ENCODE results near the gene BEAN1.
A peak's percentile ranks its signal among the peaks of the same experiment; 100 is the strongest.
"Not testable (repeated sequence)": the region's sequence is repeated elsewhere in the genome, so short reads cannot be mapped to it uniquely, and the experiment has no call there.

Gene BEAN1

DNA sequence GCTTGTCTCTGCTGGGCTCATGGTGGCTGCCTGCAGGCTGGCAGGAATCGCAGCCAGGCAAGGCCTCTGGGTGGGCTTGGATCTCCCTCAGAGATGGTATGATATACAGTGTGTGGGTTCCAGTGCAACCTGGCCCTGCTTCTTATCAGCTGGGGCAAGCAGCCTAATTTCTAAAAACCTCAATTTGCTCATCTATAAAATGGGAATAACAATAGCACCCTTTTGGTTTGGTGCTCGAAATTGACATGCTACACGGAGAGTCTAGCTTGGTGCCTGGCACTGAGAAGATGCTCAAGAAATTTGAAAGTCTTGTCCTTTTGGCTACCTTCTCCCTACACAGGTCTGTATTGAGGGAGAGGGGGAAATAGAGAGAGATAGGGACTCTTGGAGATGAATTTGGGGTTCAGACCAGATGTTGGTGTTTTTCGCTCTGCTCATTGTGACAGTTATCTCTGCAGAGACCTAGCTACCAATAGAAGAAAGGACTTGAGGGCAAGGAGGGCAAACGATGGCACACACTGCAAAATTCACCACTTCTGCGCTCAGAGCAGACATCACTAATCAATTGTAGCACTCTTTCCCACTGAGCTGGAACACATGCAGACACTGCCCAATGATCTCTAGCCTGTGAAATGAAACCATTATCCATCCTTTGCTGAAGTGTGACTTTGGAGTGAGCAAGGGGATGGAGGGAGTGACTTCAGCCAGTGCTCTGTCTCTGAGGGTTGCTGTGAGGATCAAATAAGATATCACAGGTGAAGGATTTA, 15.6 kb downstream of the BEAN1 start:
- DNase-seq, result no peak

DNA sequence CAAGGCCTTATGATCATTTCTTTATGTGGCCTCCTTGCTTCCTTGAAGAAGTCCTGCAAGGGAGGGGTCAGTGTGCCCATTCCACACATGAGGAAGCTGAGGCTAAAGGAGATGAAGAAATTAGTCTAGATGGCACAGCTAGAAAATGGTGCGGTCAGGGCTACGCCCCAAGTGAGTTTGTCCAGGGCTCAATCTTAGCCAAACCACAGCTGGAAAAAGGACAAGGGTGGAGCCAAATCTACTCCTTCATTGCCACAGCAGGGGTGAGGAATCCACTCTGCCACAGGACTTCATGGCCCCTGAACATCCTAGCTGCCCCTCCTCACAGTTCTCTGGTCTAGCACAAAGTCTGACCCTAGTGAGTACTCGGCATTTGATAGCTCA, 16.2 kb downstream of the BEAN1 start:
- DNase-seq, result no peak

DNA sequence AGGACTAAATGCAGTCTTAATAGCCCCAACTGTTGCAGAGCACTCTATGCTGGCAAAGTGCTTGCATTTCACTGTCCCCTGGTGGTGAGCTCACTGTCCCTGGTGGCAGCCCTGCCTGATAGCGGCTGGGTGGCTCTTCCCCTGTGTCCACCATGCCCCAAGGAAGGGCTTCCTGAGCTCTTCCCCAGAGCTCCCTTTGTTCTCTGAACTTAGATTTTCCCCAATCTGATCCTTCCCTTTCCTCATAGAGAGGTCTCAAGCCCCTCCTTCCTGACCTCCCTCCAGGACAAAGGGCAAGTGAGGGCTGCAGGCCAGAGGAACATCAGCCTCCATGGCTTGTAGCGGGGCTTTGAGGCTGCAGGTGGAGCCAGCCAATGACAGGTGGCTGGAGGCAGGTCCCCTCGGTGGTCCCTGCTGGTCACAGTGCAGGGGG, 17.0 kb downstream of the BEAN1 start:
- DNase-seq, result no peak

GRCh38 chr16:66446737-66447136, 19.6 kb downstream of the BEAN1 start:
- no peak for DNase-seq

DNA sequence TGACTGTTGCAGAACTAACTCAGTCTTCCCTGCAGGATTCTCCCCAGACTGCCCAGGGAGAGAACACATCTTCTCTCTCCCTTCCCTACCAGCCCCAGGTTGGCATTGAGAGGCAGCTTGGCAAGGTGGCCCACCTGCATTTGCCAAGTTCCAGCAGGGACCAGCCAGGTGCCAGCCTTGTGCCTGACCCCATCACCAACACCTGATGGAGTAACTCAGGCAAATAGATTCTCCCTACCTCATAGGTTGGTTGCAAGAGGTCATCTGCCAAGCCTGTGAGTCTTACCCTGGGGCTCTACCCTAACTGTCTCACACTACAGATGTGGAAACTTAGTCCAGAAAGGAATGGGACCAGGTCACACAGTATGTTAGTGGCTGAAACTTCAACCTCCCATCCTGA, 20.4 kb downstream of the BEAN1 start:
- DNase-seq, result no peak

DNA sequence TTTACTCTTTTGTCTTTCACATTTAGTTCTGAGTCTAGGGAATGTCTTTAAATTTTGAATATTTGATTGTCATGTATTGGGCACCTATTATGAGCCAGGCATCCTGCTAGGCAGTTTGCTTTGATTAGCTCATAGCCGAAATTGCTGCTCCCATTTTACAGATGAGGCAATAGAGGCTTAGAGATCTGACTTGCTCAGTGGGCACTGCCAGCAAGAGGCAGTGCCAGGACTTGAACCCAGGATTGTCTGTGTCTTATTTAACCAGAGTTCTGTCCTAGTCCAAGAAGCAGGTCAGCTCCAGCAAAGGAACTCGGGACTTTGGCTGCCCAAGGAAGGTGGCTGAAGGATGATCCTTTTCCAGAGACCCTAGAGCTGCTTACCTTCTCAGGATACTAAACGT, 24.5 kb downstream of the BEAN1 start:
- DNase-seq, result no peak

- DNase-seq, result not testable (repeated sequence)
Measured at GRCh38 chr16:66453230-66453629, 26.1 kb downstream of the BEAN1 start.

DNA sequence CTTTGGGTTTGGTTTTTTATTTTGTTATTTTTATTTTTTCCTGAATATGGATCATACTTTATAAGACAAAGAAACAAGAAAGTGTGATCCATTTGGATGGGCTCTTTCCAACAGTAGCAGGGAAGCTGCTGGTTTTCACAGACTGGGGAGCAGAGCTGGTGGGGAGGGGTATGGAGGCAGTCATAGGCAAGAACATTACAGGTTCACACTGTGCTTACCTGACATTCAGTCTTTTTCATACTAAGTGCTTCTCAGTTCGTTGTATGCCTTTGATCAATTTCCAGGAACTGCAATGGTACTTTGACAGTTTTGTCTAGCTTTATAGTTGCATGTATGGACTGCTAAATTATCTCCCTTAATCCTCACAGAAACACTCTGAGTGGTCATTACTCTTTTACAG, 27.7 kb downstream of the BEAN1 start:
- DNase-seq, result no peak

- no peak for DNase-seq
Measured at GRCh38 chr16:66455970-66456369, 28.9 kb downstream of the BEAN1 start.

GRCh38 chr16:66457888-66458287, 30.8 kb downstream of the BEAN1 start:
- DNase-seq, result no peak

GRCh38 chr16:66458292-66458691, 31.2 kb downstream of the BEAN1 start:
- no peak for DNase-seq

- no peak for DNase-seq
Measured at GRCh38 chr16:66458853-66459252, 31.8 kb downstream of the BEAN1 start.

- no peak for DNase-seq
Measured at GRCh38 chr16:66459878-66460277, 32.8 kb downstream of the BEAN1 start.

GRCh38 chr16:66460703-66461102, 33.6 kb downstream of the BEAN1 start:
- no peak for DNase-seq

DNA sequence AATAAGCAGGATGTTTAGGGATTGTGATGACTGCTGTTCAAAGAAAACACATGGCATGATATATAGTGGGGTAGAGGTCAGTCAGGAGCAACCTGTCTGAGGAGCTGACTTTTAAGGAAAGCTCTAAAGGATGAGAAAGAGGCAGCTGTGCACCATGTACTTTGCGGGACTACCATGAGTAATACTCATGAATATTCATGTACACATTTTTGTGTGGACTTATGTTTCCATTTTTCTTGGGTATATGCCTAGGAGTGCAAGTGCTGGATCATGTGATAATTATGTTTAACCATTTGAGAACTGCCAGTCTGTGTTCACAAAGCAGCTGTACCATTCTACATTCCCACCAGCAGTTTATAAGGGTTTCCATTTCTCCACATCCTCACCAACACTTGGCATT, 35.8 kb downstream of the BEAN1 start:
- DNase-seq, result peak; percentile 48

GRCh38 chr16:66465946-66466345, 38.9 kb downstream of the BEAN1 start:
- DNase-seq, result not testable (repeated sequence)

GRCh38 chr16:66466636-66467035, 39.5 kb downstream of the BEAN1 start:
- not testable (repeated sequence) for DNase-seq

DNA sequence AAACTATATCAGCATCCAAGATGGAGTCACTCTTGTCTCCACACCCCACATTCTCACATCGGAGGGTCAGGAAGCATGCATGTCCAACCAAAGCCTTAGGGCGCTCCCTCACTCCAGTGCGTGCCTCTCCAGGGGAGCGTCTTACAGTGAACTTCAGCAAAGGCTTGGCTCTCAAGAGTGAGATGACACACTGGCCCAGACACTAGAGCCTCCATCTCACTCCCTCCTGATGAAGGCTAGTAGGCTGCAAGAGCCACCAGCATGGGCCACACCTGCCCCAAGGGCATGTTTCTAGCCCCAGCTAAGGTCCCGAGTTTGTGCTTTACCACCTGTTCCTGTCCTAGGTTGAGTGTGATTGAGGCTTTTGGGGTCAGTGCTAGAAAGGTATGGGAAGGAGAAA, 40.5 kb downstream of the BEAN1 start:
- DNase-seq, result no peak

DNA sequence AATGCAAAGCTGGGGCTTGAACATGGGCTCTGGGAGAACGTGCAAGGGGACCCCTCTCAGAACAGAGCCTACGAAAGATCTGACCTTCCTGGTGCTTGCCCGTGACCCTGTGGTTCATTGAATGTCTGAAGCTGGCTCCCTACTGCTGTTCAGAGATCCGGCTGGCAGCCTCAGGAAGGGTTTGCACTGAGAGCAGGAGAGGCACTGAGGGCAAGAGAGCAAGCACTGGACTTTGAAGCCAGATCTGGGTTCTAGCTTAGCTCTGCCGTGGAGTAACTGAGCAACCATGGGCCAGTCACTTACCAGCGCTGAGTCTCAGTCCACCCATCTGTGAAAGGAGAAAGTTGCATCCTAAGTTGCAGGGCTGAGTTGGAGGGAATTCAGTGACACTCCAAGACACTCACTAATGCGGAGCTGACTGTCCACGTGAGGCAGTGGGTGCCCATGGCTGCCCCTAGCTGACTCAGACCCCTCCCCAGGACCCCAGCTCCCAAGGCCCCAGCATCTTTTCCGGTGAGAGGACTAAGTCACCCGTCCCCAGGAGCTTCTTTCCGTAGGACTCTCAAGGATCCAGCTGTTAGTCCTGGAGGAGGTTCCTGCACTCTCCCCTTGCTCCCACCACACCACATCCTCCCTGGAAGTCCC, 41.3 kb downstream of the BEAN1 start:
- no peak for DNase-seq

DNA sequence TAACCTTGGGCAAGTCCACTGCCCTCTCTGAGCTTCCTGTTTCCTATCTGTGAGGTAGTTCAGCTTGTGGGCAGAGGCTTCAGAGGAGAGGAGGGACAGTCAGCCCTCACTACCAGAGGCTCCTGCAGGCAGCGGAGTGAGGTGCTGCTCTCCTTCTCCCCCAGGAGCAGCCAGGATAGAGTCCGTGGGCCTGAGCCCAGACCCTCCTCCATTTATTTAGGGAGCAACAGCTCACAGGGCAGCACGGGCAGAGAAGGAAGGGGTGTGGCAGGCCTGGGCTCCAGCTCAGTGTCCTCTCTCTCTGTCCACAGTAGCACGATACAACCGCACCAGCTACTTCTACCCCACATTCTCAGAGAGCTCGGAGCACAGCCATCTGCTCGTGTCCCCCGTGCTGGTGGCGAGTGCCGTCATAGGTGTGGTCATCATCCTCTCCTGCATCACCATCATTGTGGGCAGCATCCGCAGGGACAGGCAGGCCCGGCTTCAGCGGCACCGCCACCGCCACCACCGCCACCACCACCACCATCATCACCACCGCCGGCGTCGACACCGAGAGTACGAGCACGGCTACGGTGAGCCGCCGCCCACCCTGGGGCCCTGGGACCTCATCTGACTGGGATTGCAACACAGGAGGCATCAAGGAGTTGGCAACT, 42.3 kb downstream of the BEAN1 start:
- no peak for DNase-seq

DNA sequence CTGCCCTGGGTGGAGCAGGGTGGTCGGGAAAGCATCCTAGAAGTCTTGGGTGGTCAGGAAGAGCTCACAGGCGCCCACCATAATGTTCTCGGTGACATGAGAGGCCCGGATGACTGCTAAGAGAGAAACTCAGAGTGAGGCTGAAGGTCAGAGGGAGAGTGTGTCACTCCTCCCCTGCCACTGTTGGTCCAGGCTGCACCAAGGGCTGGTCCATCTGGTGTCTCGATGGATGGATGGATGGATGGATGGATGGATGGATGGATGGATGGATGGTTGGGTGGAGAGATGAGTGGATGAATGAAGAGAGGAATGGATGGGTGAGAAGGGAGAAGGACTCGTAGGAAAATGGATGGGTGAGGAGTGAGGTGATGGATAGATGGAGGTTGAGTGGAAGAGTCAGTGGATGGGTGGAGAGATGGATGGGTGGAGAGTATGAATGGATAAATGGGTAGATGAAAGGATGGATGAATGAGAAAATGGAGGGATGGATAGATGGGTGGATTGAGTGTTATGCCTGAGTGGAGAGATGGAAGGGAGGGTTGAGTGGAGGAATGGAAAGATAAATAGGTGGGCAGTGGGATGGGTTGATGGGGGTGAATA, 43.0 kb downstream of the BEAN1 start:
- DNase-seq, result no peak

DNA sequence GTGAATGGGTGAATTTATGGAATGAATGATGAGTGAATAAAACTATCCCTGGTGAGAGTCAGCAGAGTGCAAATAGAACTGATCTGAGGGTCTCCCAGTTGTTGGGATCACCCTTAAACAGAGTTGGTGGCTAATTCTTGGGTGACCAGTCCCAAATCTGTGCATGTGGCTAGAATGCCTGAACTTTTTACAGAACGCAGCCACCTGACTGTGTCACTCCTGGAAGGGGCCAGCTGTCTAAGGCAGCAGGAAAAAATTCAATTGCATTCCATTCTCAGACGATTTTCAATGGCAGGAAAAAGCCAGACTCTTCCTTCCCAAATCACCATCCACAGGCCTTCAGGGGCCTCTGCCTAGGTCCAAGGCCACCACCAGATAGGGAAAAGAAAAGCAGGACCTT, 43.5 kb downstream of the BEAN1 start:
- DNase-seq, result no peak

DNA sequence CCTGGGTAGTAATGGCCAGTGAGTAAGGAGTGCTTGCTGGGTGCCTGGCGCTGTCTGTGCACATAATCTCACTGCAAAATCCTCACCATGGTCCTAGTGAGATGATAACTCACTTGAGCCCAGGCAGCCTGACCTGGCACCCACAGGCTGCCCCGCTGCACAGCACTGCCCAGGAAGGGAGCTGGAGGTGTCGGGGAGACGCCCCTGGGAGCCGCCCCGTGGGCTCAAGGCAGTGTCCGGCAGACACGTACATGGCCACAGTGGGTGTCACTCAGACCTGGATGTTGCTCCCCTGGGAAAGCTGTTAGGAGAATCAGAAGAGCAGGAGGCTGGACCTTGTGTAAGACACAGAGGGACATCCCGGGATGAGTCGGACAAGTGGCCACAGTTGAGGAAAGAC, 44.2 kb downstream of the BEAN1 start:
- no peak for DNase-seq
